Measurements from ENCODE around the gene XRN2. TPM values are rescaled to one million over a fixed set of nuclear protein-coding genes. Genes with fewer than 3 reads are reported as not detected.

XRN2 gene
- total RNA-seq, 2 donors from 2014 or later = 37.5 to 40.8 TPM

- no peaks in the 10 kb centered on the region for H3K9me3 ChIP-seq
- H3K4me3 ChIP-seq = no peak overlapping the region
- no peaks in the 10 kb centered on the region for H3K4me1 ChIP-seq
- TF ChIP-seq CTCF (IDR thresholded peaks at IDR 0.05) = no peak
- no peaks in the 10 kb centered on the region for H3K27me3 ChIP-seq
- H3K27ac ChIP-seq = no peak overlapping the region
- no peak for DNase-seq (ENCODE audit: low spot score)
- H3K36me3 ChIP-seq = peaks cover 20% of the 10 kb centered on the region
Observed at GRCh38 chr20:21371193-21371592, 68.1 kb downstream of the XRN2 start.

- no peaks in the 10 kb centered on the region for H3K4me1 ChIP-seq
- no peak overlapping the region for H3K4me3 ChIP-seq
- H3K27me3 ChIP-seq = no peaks in the 10 kb centered on the region
- no peak for DNase-seq (ENCODE audit: low spot score)
- no peaks in the 10 kb centered on the region for H3K9me3 ChIP-seq
- no peak overlapping the region for H3K27ac ChIP-seq
- peaks cover 12% of the 10 kb centered on the region for H3K36me3 ChIP-seq
- no peak for TF ChIP-seq CTCF (IDR thresholded peaks at IDR 0.05)
Observed at GRCh38 chr20:21372016-21372415, 68.9 kb downstream of the XRN2 start.

- H3K4me3 ChIP-seq = no peak overlapping the region
- DNase-seq (ENCODE audit: low spot score) = no peak
Observed at GRCh38 chr20:21373436-21373835, 70.3 kb downstream of the XRN2 start.

GRCh38 chr20:21376626-21377025 is 73.5 kb downstream of the XRN2 start:
- no peak overlapping the region for H3K27ac ChIP-seq
- no peak overlapping the region for H3K4me3 ChIP-seq
- H3K9me3 ChIP-seq = no peaks in the 10 kb centered on the region
- TF ChIP-seq CTCF (IDR thresholded peaks at IDR 0.05) = no peak
- no peaks in the 10 kb centered on the region for H3K36me3 ChIP-seq
- H3K4me1 ChIP-seq = no peaks in the 10 kb centered on the region
- DNase-seq (ENCODE audit: low spot score) = no peak
- no peaks in the 10 kb centered on the region for H3K27me3 ChIP-seq

More at GRCh38 chr20:21373436-21373835, 70.3 kb downstream of the XRN2 start:
- H3K9me3 ChIP-seq = no peaks in the 10 kb centered on the region
- TF ChIP-seq CTCF (IDR thresholded peaks at IDR 0.05) = no peak
- H3K36me3 ChIP-seq = peaks cover 8% of the 10 kb centered on the region
- H3K27me3 ChIP-seq = no peaks in the 10 kb centered on the region
- no peak overlapping the region for H3K27ac ChIP-seq
- H3K4me1 ChIP-seq = no peaks in the 10 kb centered on the region

- Histone ChIP-seq H3K9me3 (no peaks in the 10 kb centered on the region), H3K27me3 (no peaks in the 10 kb centered on the region), H3K4me3 (no peak overlapping the region), H3K36me3 (peaks cover 10% of the 10 kb centered on the region), H3K27ac (no peak overlapping the region), H3K4me1 (no peaks in the 10 kb centered on the region)
- no peak for TF ChIP-seq CTCF (IDR thresholded peaks at IDR 0.05)
- DNase-seq (ENCODE audit: low spot score) = no peak
Observed at GRCh38 chr20:21377701-21378100, 74.6 kb downstream of the XRN2 start.

- no peak for TF ChIP-seq CTCF (IDR thresholded peaks at IDR 0.05)
- H3K4me1 ChIP-seq = no peaks in the 10 kb centered on the region
- H3K4me3 ChIP-seq = no peak overlapping the region
- DNase-seq (ENCODE audit: low spot score) = no peak
- no peaks in the 10 kb centered on the region for H3K9me3 ChIP-seq
- no peaks in the 10 kb centered on the region for H3K27me3 ChIP-seq
- H3K27ac ChIP-seq = no peak overlapping the region
- H3K36me3 ChIP-seq = peaks cover 13% of the 10 kb centered on the region
Observed at GRCh38 chr20:21378259-21378658, 75.1 kb downstream of the XRN2 start.

Measured in right atrium auricular region (tissue), 2 donors.